CD14-positive monocyte (primary cell): ENCODE data around the gene ZMYM5. TPM values are rescaled to one million over a fixed set of nuclear protein-coding genes. Genes with fewer than 3 reads are reported as not detected.

Source experiments
- DNase-seq, 3 donors: peaks; one replicate each; pipeline ENCODE4 v3.0.0-alpha.2; 2011 to 2022
- H2AFZ ChIP-seq: 2 replicates; pipeline ENCODE4 v1.6.0; 2012; ENCODE audit warnings: mild to moderate bottlenecking, low read depth, low read length, inconsistent platforms; ENCODE audit not compliant: insufficient read depth, poor library complexity, severe bottlenecking
- H3K27ac ChIP-seq, 2 donors: 1 replicate in 1 of 2; 2 replicates in 1 of 2; pipeline ENCODE4 v1.5.1; 2012 to 2013; ENCODE audit warnings: low read length in 2 of 2, control low read depth in 1 of 2, inconsistent platforms in 1 of 2, low read depth in 1 of 2, mild to moderate bottlenecking in 1 of 2
- H3K27me3 ChIP-seq, 2 donors: one replicate each; pipeline versions ENCODE4 v1.6.0 to v1.6.1; 2011 to 2013; ENCODE audit warnings: low read length in 2 of 2; ENCODE audit not compliant: control insufficient read depth in 2 of 2, insufficient read depth in 2 of 2
- H3K36me3 ChIP-seq, 2 donors: replicated peaks in 1 of 2; 1 replicate in 1 of 2; 2 replicates in 1 of 2; pipeline versions ENCODE4 v1.5.1 to v1.6.1; 2012 to 2013; ENCODE audit warnings: low read length in 2 of 2, control low read depth in 1 of 2, inconsistent platforms in 1 of 2, mild to moderate bottlenecking in 1 of 2; ENCODE audit not compliant: insufficient read depth in 2 of 2, control insufficient read depth in 1 of 2
- H3K4me1 ChIP-seq, 2 donors: 1 replicate in 1 of 2; 2 replicates in 1 of 2; pipeline versions ENCODE4 v1.5.1 to v1.6.1; 2012 to 2013; ENCODE audit warnings: low read length in 2 of 2, control low read depth in 1 of 2, inconsistent platforms in 1 of 2, mild to moderate bottlenecking in 1 of 2, moderate library complexity in 1 of 2; ENCODE audit not compliant: insufficient read depth in 2 of 2, control insufficient read depth in 1 of 2
- H3K4me2 ChIP-seq: replicated peaks from 2 replicates; pipeline ENCODE3; 2012; ENCODE audit warnings: low read length, moderate library complexity, mild to moderate bottlenecking; ENCODE audit not compliant: poor library complexity, severe bottlenecking; ENCODE audit errors: extremely low read depth
- H3K4me3 ChIP-seq, 3 experiments: fragments of 200-600 bp in 1 of 3; sonication (generic) in 1 of 3; replicated peaks in 1 of 3; 1 replicate in 2 of 3; 2 replicates in 1 of 3; pipeline ENCODE4 v1.5.1; 2011 to 2013; ENCODE audit warnings: low read length in 3 of 3, mild to moderate bottlenecking in 3 of 3, control low read depth in 2 of 3, low read depth in 2 of 3, inconsistent platforms in 1 of 3, moderate library complexity in 1 of 3
- H3K79me2 ChIP-seq: 2 replicates; pipeline ENCODE4 v1.6.0; 2012; ENCODE audit warnings: mild to moderate bottlenecking, control low read depth, inconsistent platforms, low read length, moderate library complexity; ENCODE audit not compliant: insufficient read depth
- H3K9ac ChIP-seq: 2 replicates; pipeline ENCODE4 v1.6.0; 2017; ENCODE audit warnings: low read length, mild to moderate bottlenecking; ENCODE audit not compliant: insufficient read depth, poor library complexity, severe bottlenecking
- H3K9me3 ChIP-seq, 2 donors: replicated peaks in 1 of 2; 1 replicate in 1 of 2; 2 replicates in 1 of 2; pipeline versions ENCODE4 v1.5.1 to v1.6.1; 2012 to 2013; ENCODE audit warnings: low read length in 2 of 2, control low read depth in 1 of 2; ENCODE audit not compliant: control insufficient read depth in 1 of 2, insufficient read depth in 1 of 2
- H4K20me1 ChIP-seq: 2 replicates; pipeline ENCODE4 v1.6.0; 2012; ENCODE audit warnings: mild to moderate bottlenecking, low read length, control low read depth, moderate library complexity; ENCODE audit not compliant: insufficient read depth
- H3K27ac Mint-ChIP-seq, 7 donors: one replicate each; pipeline ENCODE4 v1.8.0; 2020; ENCODE audit warnings: mild to moderate bottlenecking in 7 of 7, mixed read lengths in 7 of 7, moderate library complexity in 6 of 7, inconsistent platforms in 2 of 7
- H3K27me3 Mint-ChIP-seq, 3 donors: one replicate each; pipeline ENCODE4 v1.8.0; 2021 to 2022; ENCODE audit warnings: low read depth in 3 of 3, mild to moderate bottlenecking in 3 of 3, mixed read lengths in 3 of 3, moderate library complexity in 3 of 3, inconsistent platforms in 1 of 3
- H3K36me3 Mint-ChIP-seq, 2 donors: one replicate each; pipeline ENCODE4 v1.8.0; 2020; ENCODE audit warnings: mixed read lengths in 2 of 2, inconsistent platforms in 1 of 2, mild to moderate bottlenecking in 1 of 2
- H3K4me1 Mint-ChIP-seq: one replicate; pipeline ENCODE4 v1.8.0; 2020; ENCODE audit warnings: mild to moderate bottlenecking, mixed read lengths
- H3K4me3 Mint-ChIP-seq, 2 donors: one replicate each; pipeline ENCODE4 v1.8.0; 2020; ENCODE audit warnings: mild to moderate bottlenecking in 2 of 2, mixed read lengths in 2 of 2, moderate library complexity in 1 of 2
- H3K9me3 Mint-ChIP-seq, 7 donors: one replicate each; pipeline ENCODE4 v1.8.0; 2020 to 2022; ENCODE audit warnings: mixed read lengths in 7 of 7, mild to moderate bottlenecking in 6 of 7, moderate library complexity in 6 of 7, inconsistent platforms in 2 of 7
- WGBS: methylation state at CpG from one replicate; pipeline ENCODE4 v1.1.5; 2013; ENCODE audit warnings: missing lambda C conversion rate; ENCODE audit not compliant: insufficient coverage; 5-methylcytosine and 5-hydroxymethylcytosine counted together
- intact Hi-C, 2 donors: fragments of 100-400 bp; cut with micrococcal nuclease; formaldehyde crosslinking; loops; one replicate each; pipeline versions ENCODE4 v1.15.0 to v1.15.1; 2023
- polyA plus RNA-seq, 3 donors: library from polyadenylated mRNA; depleted of rRNA in 1 of 3; unstranded in 2 of 3; stranded (reverse) in 1 of 3; fragments of 300-500 nt in 2 of 3; fragments of >200 nt in 1 of 3; fragmentation: Illumina TruSeq in 2 of 3; gene quantifications; 1 replicate in 2 of 3; 2 replicates in 1 of 3; pipeline ENCODE4 v1.2.3, GENCODE V29; 2012 to 2021
- TF ChIP-seq, protein P1 (sequence below): fragments of 200-600 bp; IDR thresholded peaks from one replicate; pipeline ENCODE4 v1.8.0; 2022; ENCODE audit warnings: antibody characterized with exemption, mild to moderate bottlenecking

The ZMYM5 gene
- polyA plus RNA-seq, 3 donors, result 11.1 to 13.2 (median 11.1) TPM

- H3K9me3 Mint-ChIP-seq, result peaks cover 0 to 6% (median 0%) of the 10 kb centered on the region in 7 donors
- no peak overlapping the region for H3K4me2 ChIP-seq
- TF ChIP-seq, protein P1, sequence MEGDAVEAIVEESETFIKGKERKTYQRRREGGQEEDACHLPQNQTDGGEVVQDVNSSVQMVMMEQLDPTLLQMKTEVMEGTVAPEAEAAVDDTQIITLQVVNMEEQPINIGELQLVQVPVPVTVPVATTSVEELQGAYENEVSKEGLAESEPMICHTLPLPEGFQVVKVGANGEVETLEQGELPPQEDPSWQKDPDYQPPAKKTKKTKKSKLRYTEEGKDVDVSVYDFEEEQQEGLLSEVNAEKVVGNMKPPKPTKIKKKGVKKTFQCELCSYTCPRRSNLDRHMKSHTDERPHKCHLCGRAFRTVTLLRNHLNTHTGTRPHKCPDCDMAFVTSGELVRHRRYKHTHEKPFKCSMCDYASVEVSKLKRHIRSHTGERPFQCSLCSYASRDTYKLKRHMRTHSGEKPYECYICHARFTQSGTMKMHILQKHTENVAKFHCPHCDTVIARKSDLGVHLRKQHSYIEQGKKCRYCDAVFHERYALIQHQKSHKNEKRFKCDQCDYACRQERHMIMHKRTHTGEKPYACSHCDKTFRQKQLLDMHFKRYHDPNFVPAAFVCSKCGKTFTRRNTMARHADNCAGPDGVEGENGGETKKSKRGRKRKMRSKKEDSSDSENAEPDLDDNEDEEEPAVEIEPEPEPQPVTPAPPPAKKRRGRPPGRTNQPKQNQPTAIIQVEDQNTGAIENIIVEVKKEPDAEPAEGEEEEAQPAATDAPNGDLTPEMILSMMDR, result no peak
- H3K9me3 ChIP-seq, result no peaks in the 10 kb centered on the region
- no peaks in the 10 kb centered on the region for H4K20me1 ChIP-seq
- no peaks in the 10 kb centered on the region for H3K4me1 Mint-ChIP-seq
- WGBS, result 100% methylated on average over 2 of the region's 6 CpGs
- intact Hi-C loops, result no loop called here
- H3K4me3 Mint-ChIP-seq, result no peak overlapping the region
- H3K4me1 ChIP-seq, result no peaks in the 10 kb centered on the region
- no peak overlapping the region for H3K27ac Mint-ChIP-seq
- H3K27me3 Mint-ChIP-seq, result peaks cover 0 to 5% (median 2%) of the 10 kb centered on the region in 3 donors
- H3K9ac ChIP-seq, result no peak overlapping the region
- no peak for DNase-seq
- no peaks in the 10 kb centered on the region for H3K36me3 Mint-ChIP-seq
- no peak overlapping the region for H2AFZ ChIP-seq
- no peaks in the 10 kb centered on the region for H3K36me3 ChIP-seq
- H3K27ac ChIP-seq, result no peak overlapping the region
- no peaks in the 10 kb centered on the region for H3K27me3 ChIP-seq
- no peaks in the 10 kb centered on the region for H3K79me2 ChIP-seq
- H3K4me3 ChIP-seq, result no peak overlapping the region
These were observed 26.6 kb upstream of the ZMYM5 start for GRCh38 chr13:19890030-19890429.

- no peak overlapping the region for H3K27ac ChIP-seq
- Mint-ChIP-seq H3K27ac (peak overlapping the region in 1 of 7 donors; percentile 40), H3K4me1 (no peaks in the 10 kb centered on the region), H3K9me3 (peaks cover 2 to 14% (median 9%) of the 10 kb centered on the region in 7 donors), H3K4me3 (no peak overlapping the region), H3K36me3 (no peaks in the 10 kb centered on the region), H3K27me3 (peaks cover 0 to 5% (median 2%) of the 10 kb centered on the region in 3 donors)
- no peaks in the 10 kb centered on the region for H3K4me1 ChIP-seq
- no peak overlapping the region for H3K4me3 ChIP-seq
- H3K79me2 ChIP-seq, result no peaks in the 10 kb centered on the region
- no peak overlapping the region for H3K4me2 ChIP-seq
- no peaks in the 10 kb centered on the region for H3K27me3 ChIP-seq
- no peak overlapping the region for H3K9ac ChIP-seq
- intact Hi-C loops, result no loop called here
- no peak for DNase-seq
- H3K36me3 ChIP-seq, result no peaks in the 10 kb centered on the region
- TF ChIP-seq, protein P1, result peak; percentile 20
- no CpG with 5 or more reads among the region's 4 CpGs for WGBS
- no peaks in the 10 kb centered on the region for H4K20me1 ChIP-seq
- peaks cover 0 to 9% of the 10 kb centered on the region in 2 donors for H3K9me3 ChIP-seq
- no peak overlapping the region for H2AFZ ChIP-seq
These were observed 25.4 kb upstream of the ZMYM5 start for GRCh38 chr13:19888799-19889198.
